Cortex of kidney (tissue), 1 donor: ENCODE data around the gene PRKAG2.

Experiments
- DNase-seq: peaks from one replicate; lab custom pipeline; 2025; lab: John Stamatoyannopoulos, UW

Gene PRKAG2

GRCh38 chr7:151621961-151622360 lies 255.0 kb downstream of the PRKAG2 start:
- no peak for DNase-seq

GRCh38 chr7:151616443-151617213 lies 260.3 kb downstream of the PRKAG2 start:
- DNase-seq = no peak

DNA sequence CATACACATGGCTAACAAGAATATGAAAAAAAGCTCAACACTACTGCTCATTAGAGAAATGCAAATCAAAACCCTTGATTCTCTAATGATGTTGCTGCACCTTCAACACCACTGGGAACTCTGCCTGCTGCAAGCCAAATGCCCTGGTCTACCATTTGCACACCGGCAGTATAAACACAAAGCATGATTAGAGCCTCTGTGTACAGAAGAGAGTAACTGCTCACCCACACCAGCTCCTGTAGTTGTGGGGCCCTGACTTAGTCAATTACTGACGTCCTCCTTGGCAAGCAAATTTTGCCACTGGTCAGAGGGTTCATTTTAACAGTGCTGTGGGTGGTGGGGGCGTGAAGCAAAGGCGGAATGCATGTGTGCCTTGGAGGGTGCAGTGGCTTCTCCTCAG lies 261.1 kb downstream of the PRKAG2 start:
- no peak for DNase-seq

GRCh38 chr7:151615058-151615457 lies 261.9 kb downstream of the PRKAG2 start:
- no peak for DNase-seq

DNA sequence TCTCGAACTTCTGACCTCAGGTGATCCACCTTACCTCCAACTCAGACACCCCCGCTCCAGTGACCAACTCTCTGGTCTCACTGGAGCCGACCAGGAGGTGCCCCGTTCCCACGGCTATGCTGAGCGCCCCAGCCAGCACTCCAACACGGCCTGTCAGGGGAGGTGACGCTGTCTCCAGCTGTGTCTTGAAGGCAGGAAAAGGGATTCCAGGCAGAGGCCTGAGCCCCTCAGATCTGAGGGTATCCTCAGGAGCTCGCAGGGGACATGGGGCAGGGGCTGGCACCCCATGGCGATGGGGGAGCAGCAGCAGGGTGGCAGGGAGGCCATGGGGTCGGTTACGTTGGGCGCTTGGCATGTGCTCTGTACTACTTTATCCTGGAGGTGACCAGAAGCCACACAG lies 262.9 kb downstream of the PRKAG2 start:
- DNase-seq = no peak

DNA sequence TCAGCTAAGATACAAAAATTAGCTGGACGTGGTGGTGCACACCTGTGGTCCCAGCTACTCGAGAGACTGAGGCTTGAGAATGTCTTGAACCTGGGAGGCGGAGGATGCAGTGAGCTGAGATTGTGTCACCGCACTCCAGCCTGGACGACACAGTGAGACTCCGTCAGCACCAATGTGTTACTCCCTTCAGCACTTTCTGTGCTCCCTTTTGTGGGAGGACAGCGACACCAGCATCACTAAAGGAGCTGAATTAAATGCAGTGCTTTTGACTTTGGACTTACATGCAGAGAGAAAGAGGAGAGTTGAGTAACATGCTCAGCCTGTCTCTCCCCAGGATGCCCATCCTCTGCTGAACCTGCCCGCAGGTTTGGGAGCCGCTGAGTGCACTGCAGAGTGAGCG lies 265.0 kb downstream of the PRKAG2 start:
- no peak for DNase-seq

GRCh38 chr7:151611041-151611440 lies 265.9 kb downstream of the PRKAG2 start:
- DNase-seq = no peak

DNA sequence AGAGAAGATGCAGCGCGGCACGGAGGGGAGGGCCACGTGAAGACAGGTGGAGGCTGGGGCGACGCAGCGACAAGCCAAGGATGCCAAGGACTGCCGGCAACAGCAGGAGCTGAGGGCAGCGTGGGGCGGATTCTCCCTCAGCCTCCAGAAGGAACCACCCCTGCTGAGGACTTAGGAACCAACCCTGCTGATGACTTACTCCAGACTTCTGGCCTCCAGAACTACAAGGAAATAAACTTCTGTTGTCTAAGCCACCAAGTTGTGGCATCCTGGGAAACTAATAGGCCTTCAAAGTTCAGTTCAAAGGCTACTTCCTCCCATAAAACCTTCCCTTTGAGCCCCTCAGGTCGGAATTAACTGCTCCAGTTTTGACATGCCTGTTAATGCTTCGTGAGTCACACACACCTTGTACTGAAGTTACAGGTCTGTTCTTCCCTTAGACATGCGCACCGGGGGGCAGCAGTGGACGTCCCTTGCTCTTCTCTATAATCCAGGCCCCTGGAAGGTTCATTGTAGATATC lies 268.8 kb downstream of the PRKAG2 start:
- no peak for DNase-seq

GRCh38 chr7:151607464-151607867 lies 269.4 kb downstream of the PRKAG2 start:
- DNase-seq = no peak

- no peak for DNase-seq
Observed at GRCh38 chr7:151603951-151604350, 273.0 kb downstream of the PRKAG2 start.

DNA sequence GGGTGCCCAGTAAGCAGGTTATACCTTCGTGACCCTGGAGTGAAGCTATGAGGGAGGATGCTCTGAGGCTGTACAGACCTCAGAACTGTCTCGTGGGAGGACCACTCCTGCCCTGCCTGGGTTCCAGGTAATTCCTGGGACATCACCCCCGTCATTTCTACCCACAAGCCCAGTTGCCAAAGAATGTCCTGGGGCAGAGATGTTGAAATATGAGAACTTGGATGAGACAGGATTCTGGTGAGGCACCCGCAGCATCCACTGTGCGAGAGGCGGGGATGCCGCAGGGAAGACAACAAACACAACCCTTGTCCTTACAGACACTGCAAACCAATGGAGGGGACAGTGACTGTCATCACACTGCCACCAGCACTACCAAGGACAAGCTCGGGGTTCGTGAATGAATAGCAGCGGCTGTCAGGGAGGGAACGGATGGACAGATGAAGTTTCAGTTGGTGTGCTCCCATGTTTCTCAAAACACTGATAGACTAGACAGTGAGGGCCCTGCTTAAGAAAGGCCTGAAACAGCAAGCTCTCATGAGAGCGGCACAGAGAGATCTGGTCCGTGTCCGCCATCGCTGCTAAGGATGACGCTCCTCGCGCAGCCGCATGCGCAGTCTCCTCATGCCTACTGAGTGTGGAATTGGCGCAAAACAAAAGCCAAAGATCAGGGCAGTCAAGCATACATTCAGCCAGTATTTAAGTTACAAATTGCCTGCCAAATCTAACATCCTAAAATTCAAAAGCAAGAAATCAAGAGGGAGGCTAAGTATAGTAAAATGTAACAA lies 275.2 kb downstream of the PRKAG2 start:
- DNase-seq = no peak

GRCh38 chr7:151600331-151600730 lies 276.6 kb downstream of the PRKAG2 start:
- DNase-seq = no peak

- DNase-seq = no peak
Observed at GRCh38 chr7:151599401-151600227, 277.3 kb downstream of the PRKAG2 start.

DNA sequence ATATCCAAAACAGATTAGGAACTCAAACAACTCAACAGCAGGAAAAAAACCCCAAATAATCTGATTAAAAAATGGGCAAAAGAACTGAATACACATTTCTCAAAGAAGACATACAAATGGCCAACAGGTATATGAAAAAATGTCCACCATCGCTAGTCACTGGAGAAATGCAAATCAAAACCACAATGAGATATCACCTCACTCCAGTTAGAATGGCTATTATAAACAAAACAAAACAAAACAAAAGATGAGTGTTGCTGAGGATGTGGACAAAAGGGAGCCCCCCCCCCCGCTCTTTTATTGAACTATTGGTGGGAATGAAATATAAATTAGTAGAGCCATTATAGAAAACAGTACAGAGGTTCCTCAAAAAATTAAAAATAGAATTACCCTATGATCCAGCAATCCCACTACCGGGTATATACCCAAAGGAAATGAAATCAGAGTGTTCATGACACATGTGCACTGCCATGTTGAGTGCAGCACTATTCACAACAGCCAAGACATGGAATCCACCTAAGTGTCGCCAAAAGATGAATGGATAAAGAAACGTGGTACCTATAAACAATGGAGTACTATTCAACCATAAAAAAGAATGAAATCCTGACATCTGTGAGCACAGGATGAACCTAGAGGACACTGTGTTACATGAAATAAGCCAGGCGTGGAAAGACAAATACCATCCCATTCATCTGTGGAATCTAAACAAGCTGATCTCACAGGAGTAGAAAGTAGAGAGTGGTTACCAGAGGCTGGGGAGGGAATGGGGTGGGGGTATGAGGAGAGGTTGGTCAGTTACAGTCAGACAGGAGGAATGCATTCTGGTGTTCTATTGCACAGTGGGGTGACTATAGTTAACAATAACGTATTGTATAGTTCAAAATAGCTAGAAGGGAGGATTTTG lies 279.1 kb downstream of the PRKAG2 start:
- DNase-seq = no peak

GRCh38 chr7:151595702-151596350 lies 281.1 kb downstream of the PRKAG2 start:
- DNase-seq = no peak

GRCh38 chr7:151592868-151593486 lies 283.9 kb downstream of the PRKAG2 start:
- DNase-seq = no peak

GRCh38 chr7:151592330-151592729 lies 284.6 kb downstream of the PRKAG2 start:
- DNase-seq = no peak

DNA sequence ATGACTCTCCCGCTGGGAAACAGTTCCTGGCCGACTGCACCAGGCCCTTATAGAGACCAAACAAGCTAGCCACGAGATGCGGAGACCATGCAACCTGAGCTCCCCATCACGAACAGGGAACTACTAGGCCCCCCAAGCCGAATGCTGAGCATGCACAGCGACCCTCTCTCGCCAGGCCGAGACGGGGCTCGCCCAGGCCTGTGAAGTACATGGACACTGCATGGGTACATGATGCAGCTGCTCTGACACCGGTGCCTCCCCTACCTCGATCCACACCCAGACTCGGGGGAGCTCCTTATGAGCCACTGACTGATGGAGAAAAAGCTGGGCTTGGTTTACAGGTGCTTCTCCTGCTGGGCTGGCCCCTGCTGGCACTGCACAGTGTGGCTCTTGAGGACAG lies 285.0 kb downstream of the PRKAG2 start:
- DNase-seq = no peak

DNA sequence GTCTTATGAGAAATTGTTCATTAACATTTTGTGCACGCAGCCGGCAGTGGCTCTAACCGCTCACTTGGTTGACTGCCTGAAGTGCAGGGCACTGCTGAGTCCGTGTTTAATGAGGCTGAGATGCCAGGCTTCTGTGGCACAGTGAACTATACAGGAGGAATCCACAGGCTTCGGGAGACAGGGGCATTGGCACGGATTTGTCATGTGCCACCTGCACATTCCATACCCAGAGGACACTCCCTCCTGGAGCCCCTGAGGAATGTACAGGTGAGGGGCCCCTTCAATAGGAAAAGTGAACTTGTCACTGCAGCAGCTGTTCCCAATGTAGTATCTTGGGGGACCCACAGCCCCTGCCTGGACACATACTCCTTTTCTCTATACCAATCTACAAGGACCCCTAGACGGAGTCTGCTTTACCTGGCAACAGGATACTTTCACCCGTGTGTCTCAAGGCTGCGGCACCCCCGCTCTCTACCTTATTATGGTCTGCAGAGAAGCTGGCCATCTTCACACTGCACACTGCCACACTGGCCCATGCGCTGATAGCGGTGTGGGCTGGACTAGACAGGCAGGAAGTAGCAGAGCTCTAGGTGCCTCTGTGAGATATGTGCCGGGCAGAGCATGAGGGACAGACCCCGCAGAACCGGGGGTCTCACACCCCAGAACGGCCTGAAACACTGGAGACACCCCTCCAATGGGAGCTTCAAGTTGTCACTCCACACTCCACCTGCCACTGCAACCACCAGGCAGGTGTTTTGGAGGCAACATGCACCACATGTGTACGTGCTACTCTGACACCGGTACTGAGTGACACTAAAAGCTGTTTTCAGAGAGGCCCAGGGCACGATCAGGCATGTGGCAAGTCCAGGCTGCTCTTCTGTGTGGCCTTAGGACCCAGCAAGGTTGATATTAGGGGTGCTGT lies 285.8 kb downstream of the PRKAG2 start:
- DNase-seq = no peak
